PFSK-1 (cell line): ENCODE measurements around the gene THAP6.

Source experiments
- FOXP2 ChIP-seq: optimal IDR thresholded peaks from 2 replicates; pipeline ENCODE3; 2011; ENCODE audit warnings: borderline replicate concordance, control low read depth, inconsistent platforms; ENCODE audit not compliant: insufficient read depth; ENCODE audit errors: extremely low read length, extremely low read depth
- POLR2AphosphoS5 ChIP-seq: IDR thresholded peaks from 2 replicates; pipeline ENCODE4 v1.6.1; 2012; ENCODE audit warnings: low read depth, mild to moderate bottlenecking, control low read depth, low read length, moderate library complexity
- SIN3A ChIP-seq: IDR thresholded peaks from 2 replicates; pipeline ENCODE4 v1.6.1; 2012; ENCODE audit warnings: mild to moderate bottlenecking, low read length, moderate library complexity, borderline replicate concordance; ENCODE audit not compliant: insufficient read depth
- TAF1 ChIP-seq: IDR thresholded peaks from 2 replicates; pipeline ENCODE4 v1.6.1; 2012; ENCODE audit warnings: low read length, control low read depth, borderline replicate concordance; ENCODE audit not compliant: insufficient read depth
- TF ChIP-seq, protein P1 (sequence below), 2 experiments: IDR thresholded peaks; 2 replicates each; pipeline versions ENCODE4 v1.6.1 to v1.8.0; 2011 to 2012; ENCODE audit warnings: low read depth in 2 of 2, low read length in 2 of 2, control low read depth in 1 of 2, inconsistent platforms in 1 of 2, mild to moderate bottlenecking in 1 of 2, moderate library complexity in 1 of 2; ENCODE audit not compliant: insufficient read depth in 1 of 2

The THAP6 gene

DNA sequence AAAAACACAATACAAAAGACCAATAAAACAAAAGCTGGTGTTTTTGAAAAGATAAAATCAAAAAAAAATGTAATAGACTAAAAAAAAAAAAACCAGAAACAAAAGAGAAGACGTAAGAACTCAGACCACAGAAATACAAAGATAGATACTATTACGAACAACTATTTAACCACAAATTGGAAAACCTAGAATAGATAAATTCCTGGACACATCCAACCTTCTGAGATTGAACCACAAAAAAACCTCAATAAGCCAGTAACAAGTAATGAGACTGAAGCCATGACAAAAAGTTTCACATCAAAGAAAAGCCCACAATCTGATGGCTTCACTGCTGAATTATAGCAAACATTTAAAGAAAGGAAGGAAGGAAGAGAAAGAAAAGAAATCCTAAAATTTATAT is 16.2 kb upstream of the THAP6 start:
- TF ChIP-seq FOXP2 (no peak), POLR2AphosphoS5 (no peak), SIN3A (no peak), TAF1 (no peak)
- TF ChIP-seq, protein P1, sequence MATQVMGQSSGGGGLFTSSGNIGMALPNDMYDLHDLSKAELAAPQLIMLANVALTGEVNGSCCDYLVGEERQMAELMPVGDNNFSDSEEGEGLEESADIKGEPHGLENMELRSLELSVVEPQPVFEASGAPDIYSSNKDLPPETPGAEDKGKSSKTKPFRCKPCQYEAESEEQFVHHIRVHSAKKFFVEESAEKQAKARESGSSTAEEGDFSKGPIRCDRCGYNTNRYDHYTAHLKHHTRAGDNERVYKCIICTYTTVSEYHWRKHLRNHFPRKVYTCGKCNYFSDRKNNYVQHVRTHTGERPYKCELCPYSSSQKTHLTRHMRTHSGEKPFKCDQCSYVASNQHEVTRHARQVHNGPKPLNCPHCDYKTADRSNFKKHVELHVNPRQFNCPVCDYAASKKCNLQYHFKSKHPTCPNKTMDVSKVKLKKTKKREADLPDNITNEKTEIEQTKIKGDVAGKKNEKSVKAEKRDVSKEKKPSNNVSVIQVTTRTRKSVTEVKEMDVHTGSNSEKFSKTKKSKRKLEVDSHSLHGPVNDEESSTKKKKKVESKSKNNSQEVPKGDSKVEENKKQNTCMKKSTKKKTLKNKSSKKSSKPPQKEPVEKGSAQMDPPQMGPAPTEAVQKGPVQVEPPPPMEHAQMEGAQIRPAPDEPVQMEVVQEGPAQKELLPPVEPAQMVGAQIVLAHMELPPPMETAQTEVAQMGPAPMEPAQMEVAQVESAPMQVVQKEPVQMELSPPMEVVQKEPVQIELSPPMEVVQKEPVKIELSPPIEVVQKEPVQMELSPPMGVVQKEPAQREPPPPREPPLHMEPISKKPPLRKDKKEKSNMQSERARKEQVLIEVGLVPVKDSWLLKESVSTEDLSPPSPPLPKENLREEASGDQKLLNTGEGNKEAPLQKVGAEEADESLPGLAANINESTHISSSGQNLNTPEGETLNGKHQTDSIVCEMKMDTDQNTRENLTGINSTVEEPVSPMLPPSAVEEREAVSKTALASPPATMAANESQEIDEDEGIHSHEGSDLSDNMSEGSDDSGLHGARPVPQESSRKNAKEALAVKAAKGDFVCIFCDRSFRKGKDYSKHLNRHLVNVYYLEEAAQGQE (IDR thresholded peaks at IDR 0.05; ENCODE audit: insufficient read depth in 1 of 2, low read depth in 2 of 2, low read length in 2 of 2): no peak

DNA sequence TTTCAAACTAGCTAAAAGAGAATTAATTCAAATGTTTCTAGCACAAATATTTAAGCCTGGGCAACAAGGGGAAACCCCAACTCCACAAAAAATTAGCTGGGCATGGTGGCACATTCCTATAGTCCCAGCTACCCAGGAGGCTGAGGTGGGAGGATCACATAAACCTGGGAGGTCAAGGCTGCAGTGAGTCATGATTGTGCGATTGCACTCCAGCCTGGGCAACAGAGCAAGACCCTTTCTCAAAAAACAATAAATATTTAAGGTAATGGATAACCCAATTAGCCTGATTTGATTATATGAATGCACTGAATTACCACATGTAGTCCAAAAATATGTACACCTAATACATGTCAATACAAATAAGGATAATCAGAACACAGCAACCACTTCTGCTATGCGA is 14.4 kb upstream of the THAP6 start:
- TF ChIP-seq TAF1: no peak
- TF ChIP-seq, protein P1 (IDR thresholded peaks at IDR 0.05; ENCODE audit: insufficient read depth in 1 of 2, low read depth in 2 of 2, low read length in 2 of 2): no peak
- TF ChIP-seq POLR2AphosphoS5: no peak
- no peak for TF ChIP-seq FOXP2
- no peak for TF ChIP-seq SIN3A

DNA sequence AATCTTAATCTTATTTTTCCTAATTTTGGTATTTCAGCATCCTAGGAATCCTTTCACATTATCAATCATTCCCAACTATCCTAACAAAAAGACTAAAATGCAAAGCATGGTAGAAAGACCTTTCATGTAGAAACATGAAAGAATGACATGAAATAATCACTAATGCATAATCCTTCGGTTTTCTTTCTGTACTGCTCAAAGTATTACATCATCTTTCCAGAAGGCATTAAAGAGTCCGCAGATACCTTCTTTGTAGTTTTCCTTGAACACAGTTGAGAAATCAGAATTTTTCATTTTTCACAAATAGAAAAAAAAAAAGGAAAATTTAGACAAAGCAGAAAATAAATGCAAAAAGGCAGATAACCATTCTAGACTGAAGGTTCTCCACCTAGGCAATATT is 11.6 kb upstream of the THAP6 start:
- no peak for TF ChIP-seq POLR2AphosphoS5
- no peak for TF ChIP-seq TAF1
- TF ChIP-seq, protein P1 (IDR thresholded peaks at IDR 0.05; ENCODE audit: insufficient read depth in 1 of 2, low read depth in 2 of 2, low read length in 2 of 2): no peak
- TF ChIP-seq SIN3A: no peak
- TF ChIP-seq FOXP2: no peak

DNA sequence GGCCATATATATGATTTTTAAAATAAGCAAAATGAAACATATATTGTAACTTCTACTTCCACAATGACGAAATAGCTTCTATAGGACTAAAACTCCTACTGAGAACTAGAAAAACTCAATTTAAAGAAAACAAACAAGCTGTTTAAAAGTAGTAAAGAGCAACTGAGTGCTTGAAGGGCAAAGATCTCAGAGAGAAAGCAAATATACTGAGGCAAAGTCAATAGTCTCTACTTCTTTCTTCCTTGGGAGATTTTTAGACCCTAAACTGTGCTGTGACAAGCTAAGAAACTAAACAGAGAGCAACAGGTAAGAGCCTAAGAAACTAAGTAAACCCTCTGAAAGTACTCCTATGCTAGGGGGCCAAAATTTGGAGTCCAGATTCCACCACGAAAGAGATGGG is 8.6 kb upstream of the THAP6 start:
- TF ChIP-seq, protein P1 (IDR thresholded peaks at IDR 0.05; ENCODE audit: insufficient read depth in 1 of 2, low read depth in 2 of 2, low read length in 2 of 2): no peak
- TF ChIP-seq POLR2AphosphoS5 (no peak), TAF1 (no peak), FOXP2 (no peak), SIN3A (no peak)

DNA sequence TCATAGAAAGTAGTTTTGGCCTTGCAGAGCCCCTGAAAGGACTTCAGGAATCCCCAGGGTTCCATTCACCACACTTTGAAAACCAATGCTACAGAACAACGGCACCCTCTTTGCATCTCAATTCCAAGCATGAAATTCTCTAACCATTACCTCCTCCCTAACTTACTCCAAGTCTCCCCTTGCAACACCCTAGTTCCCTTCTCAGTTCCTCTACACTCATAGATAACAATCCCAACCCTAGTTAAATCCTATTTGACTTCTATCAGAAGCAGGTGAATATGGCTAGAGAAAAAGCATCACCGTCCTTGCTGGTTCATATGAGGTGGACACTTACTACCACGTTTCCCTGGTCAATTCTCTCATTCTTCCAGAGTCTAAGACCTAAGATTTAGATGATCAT is 2.4 kb upstream of the THAP6 start:
- TF ChIP-seq TAF1 (no peak), FOXP2 (no peak)
- TF ChIP-seq, protein P1 (IDR thresholded peaks at IDR 0.05; ENCODE audit: insufficient read depth in 1 of 2, low read depth in 2 of 2, low read length in 2 of 2): no peak
